ENCODE data around the gene CTSS.
A peak's percentile ranks its signal among the peaks of the same experiment; 100 is the strongest.
"Not testable (repeated sequence)": the region's sequence is repeated elsewhere in the genome, so short reads cannot be mapped to it uniquely, and the experiment has no call there.

CTSS gene

DNA sequence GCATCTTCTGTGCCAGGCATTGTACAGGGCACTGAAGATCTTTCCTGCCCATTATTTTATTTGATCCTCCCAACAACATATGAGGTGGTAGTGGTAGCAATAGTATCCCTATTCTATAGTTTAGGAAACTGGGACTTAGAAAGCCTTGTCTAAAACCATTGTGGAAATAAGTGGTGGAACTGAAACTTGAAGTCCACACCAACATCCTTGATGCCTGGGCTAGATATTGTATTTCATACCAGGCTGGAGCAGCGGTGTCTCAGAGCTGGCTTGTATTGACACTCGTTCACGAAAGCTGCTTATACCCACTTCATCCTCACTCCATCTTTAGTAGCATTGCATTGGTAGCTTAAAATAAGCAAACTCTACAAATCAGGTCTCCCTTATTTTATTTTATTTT lies 9.7 kb upstream of the CTSS start:
- DNase-seq, result no peak

GRCh38 chr1:150772326-150772725 lies 6.7 kb upstream of the CTSS start:
- no peak for DNase-seq

- not testable (repeated sequence) for DNase-seq
Measured at GRCh38 chr1:150767704-150768103, 2.1 kb upstream of the CTSS start.

DNA sequence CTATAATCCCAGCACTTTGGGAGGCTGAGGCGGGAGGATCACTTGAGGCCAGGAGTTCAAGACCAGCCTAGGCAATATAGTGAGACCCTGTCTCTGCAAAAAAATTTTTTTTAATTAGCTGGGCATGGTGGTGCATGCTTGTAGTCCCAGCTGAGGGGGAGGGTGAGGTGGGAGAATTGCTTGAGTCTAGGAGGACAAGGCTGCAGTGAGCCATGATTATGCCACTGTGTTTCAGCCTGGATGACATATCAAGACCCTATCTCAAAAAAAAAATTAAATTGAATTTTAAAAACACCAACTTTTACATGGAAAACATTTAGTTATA lies 361 bp upstream of the CTSS start:
- DNase-seq, result not testable (repeated sequence)

DNA sequence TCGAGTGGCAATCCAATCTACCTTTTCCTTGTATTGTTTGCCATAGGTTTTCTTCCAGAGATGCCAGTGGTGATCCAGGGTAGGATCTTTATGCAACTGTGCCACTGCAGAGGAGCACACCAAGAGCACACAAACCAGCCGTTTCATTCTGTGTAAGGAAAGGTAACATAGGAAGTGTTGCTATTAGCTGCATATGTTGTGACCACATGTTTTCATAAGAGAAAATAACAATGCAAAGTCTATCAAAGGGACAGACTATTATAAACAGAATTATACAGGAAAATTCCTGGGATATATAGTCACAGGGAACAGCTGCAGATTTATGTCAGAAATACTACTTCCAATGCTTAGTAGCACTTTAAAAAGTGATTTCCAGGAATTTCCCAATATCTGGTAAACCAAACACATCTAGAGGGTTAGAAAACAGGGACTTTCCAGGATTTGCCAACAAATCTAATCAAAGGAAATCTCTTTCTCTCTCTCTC lies 919 bp downstream of the CTSS start:
- DNase-seq, result peak in 1 of 5 donors; percentile 24

DNA sequence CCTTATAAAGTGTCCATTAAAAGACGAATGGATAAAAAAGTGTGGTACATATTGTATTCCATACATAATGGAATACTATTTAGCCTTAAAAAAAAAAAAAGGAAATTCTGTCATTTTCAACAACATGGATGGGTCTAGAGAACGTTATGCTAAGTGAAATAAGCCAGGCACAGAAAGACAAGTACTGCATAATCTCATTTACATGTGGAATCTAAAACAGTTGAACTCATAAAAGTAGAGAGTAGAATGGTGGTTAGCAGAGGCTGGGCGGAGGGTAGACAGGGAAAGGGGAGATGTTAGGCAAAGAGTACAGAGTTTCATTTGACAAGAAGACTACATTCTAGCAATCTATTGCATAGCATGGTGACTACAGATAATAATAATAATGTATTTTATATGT lies 2.6 kb downstream of the CTSS start:
- no peak for DNase-seq

DNA sequence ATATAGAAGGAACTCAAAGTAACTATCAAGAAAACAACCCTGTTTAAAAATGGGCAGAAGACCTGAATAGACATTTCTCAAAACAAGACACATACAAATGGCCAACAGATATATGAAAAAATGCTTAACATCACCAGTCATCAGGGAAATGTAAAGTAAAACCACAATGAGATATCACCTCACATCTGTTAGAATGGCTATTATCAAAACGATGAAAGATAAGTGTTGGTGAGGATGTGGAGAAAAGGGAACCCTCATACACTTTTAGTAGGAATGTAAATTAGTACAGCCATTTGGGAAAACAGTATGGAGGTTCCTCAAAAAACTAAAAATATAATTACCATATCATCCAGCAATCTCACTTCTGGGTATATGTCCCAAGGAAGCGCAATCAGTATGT lies 3.0 kb downstream of the CTSS start:
- no peak for DNase-seq

- no peak for DNase-seq
Measured at GRCh38 chr1:150761801-150762200, 3.8 kb downstream of the CTSS start.

- DNase-seq, result no peak
Measured at GRCh38 chr1:150760013-150760412, 5.6 kb downstream of the CTSS start.

GRCh38 chr1:150753416-150753815 lies 12.2 kb downstream of the CTSS start:
- no peak for DNase-seq

DNA sequence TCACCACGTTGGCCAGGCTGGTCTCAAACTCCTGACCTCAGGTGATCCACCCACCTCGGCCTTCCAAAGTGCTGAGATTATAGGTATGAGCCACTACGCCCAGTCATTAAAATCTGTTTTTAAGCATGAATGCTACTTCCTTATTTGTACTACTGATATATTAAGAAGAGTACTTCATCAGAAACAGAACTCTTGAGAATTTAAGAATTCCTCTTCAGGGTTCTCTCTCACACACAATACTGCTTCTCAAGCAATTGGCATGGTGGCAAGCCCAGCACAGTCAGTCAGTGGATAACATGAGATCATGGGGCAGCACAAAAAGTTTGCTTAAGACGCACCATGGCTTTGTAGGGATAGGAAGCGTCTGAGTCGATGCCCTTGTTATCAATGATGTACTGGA lies 14.1 kb downstream of the CTSS start:
- no peak for DNase-seq

DNA sequence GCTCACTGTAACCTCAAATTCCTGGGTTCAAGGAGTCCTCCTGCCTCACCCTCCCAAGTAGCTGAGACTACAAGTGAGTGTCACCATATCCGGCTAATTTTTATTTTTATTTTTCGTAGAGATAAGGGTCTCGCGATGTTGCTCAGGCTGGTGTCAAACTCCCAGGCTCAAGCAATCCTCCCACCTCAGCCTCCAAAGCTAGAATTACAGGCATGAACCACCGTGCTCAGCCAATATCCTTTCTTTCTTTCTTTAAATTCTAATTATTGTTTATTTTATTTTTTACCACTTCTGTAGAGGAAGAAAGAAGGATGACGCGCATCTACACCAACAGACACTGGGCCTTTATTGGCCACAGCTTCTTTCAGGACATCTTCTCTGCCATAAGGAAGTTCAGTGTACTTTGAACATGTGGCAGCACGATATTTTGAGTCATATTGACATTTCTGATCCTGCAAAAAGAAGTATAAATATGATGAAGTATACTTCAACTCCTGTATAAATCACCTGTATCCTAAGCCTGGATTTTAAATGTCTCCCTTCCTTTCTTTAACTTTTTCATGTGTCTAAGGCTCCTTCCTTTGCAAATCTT lies 15.8 kb downstream of the CTSS start:
- no peak for DNase-seq

GRCh38 chr1:150748878-150749719 lies 16.5 kb downstream of the CTSS start:
- no peak for DNase-seq

DNA sequence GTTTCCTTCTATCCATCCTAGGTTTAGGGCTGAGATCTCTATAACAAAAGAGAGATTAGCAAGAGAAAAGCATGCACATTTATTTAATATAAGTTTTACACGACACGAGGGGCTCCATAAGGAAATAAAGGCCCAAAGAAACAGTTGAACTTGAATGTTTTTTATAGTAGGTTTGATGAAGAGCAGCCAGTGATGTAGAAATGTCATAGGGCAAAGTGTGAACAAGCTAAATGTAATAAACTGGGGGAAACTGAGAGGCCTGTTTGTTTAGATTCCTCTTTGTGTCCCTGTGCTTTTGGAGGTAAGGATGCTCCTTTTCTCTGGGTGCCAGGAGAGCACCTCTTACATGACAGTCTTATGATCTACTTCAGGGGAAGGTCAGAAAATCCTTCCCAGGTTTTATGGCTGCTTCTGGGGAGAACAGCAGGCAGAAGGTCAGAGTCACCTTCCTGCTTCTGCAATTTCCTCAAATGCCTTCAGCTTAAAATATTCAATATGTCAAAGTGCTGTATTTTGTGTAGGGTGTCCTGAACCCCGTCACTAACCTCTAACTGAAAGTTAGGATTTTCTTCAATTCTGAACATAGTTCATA lies 35.4 kb downstream of the CTSS start:
- DNase-seq, result no peak

GRCh38 chr1:150724336-150724735 lies 41.2 kb downstream of the CTSS start:
- DNase-seq, result no peak

DNA sequence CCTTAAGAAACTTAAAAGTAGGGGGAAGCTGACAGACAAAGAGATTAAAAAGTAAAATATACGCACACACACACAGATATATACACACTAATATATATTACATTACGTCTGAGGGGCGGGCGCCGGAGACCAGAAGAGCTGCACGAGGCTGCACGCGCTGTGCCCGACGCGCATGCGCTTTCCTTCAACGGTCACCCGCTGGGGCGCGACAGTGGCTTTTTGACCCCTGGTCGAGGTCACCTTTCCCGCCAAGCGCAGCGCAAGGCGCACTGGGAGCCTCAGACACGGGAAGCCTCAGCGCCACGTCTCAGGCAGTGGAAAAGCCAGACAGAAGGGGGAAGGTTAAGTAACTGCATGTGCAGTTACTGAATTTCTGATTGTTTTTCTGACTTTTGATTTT lies 44.9 kb downstream of the CTSS start, which contains the start of gene HORMAD1:
Gene HORMAD1 (minus strand): TSS at position 193 of the 400 bp plus-strand sequence. CDS start 1,390 bp downstream, outside the sequence.
- DNase-seq, result no peak

DNA sequence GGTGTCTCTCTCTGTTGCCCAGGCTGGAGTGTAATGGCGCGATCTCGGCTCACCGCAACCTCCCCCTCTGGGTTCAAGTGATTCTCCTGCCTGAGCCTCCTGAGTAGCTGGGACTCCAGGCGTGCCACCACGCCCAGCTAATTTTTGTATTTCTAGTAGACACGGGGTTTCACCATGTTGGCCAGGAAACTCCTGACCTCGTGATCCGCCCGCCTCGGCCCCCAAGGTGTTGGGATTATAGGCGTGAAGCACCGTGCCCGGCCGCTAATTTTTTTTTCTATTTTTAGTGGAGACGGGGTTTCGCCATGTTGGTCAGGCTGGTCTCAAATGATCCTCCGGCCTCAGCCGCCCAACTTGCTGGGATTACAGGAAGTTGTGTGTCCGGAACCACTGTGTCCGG lies 45.5 kb downstream of the CTSS start:
- DNase-seq, result no peak

GRCh38 chr1:150718225-150718891 lies 47.2 kb downstream of the CTSS start:
- DNase-seq, result no peak

DNA sequence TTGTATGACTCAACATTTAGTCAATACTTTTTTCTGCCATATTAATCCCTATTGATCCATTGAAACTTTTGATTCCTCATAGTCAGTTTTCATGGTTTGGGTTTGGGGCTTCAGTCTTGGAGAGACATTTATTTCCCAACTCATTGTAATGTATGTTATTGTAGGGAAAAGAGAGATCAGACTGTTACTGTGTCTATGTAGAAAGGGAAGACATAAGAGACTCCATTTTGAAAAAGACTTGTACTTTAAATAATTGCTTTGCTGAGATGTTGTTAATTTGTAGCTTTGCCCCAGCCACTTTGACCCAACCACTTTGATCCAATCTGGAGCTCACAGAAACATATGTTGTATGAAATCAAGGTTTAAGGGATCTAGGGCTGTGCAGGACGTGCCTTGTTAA lies 56.5 kb downstream of the CTSS start:
- DNase-seq, result not testable (repeated sequence)

GRCh38 chr1:150708595-150708994 lies 57.0 kb downstream of the CTSS start:
- DNase-seq, result peak in 1 of 5 donors; percentile 29

DNA sequence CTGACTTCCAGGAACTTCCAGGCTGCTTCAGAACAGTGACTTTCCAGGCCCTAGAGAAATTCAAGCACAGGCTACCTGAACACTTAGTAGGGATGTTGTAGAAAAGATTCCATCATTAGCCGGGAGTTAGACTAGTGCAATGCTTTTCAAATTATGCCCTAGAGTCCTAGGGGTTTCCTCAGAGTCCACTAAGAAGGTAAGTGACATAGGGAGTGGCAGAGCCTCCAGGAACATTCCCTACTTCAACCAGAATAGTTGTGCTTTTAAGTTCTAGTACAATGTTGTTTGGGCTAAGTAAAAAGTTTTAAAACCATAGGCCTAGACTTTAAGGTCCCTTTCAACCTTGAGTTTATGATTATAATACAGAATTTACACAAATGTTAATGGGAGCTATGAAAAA lies 59.5 kb downstream of the CTSS start:
- no peak for DNase-seq

DNA sequence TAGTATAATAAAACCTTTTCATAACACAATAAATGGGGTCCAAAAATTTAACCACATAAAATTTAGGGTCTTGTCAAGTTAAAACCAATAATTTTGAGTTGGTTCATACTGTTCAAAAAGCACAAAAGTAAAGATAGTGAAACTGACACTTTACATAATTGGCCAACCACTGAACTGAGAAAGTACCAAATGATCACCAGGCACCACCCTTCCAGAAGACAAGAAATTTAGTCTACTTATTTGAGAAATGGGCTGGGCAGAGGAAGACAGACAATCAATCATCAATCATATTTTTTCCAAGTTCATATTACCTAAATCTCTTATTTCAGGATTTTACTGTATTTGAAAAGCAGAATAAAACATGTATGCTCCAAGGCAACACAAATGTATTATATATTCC lies 62.2 kb downstream of the CTSS start:
- DNase-seq, result no peak

All from T-helper 1 cell (primary cell).